GM23338 (cell line): ENCODE results near the gene NCOA7. TPM values are rescaled to one million over a fixed set of nuclear protein-coding genes. Genes with fewer than 3 reads are reported as not detected.

Experiments
- ATAC-seq: fragments of 200-7000 bp; cut with Tn5 transposase; 3 replicates; pipeline ENCODE4 v1.9.1; 2020
- DNase-seq: peaks from one replicate; pipeline ENCODE4 v3.0.0-alpha.2; 2015; ENCODE audit warnings: low spot score
- H2AFZ ChIP-seq: fragments of 200-600 bp; sonication (generic); 2 replicates; pipeline ENCODE4 v1.8.0; 2016; ENCODE audit warnings: antibody characterized with exemption, mild to moderate bottlenecking, moderate library complexity
- H3F3A ChIP-seq: fragments of 200-600 bp; sonication (generic); replicated peaks from 2 replicates; pipeline ENCODE4 v1.8.0; 2017; ENCODE audit warnings: antibody characterized with exemption, mixed run types, low read depth
- H3K27ac ChIP-seq: fragments of 200-600 bp; sonication (generic); 2 replicates; pipeline ENCODE4 v1.6.1; 2016; ENCODE audit warnings: low read depth
- H3K27me3 ChIP-seq: fragments of 200-600 bp; sonication (generic); 2 replicates; pipeline ENCODE4 v1.8.0; 2016; ENCODE audit warnings: mild to moderate bottlenecking, mixed run types, moderate library complexity; ENCODE audit not compliant: insufficient read depth
- H3K36me3 ChIP-seq: fragments of 200-600 bp; sonication (generic); 2 replicates; pipeline ENCODE4 v1.8.0; 2016; ENCODE audit warnings: mild to moderate bottlenecking; ENCODE audit not compliant: insufficient read depth
- H3K4me1 ChIP-seq: fragments of 200-600 bp; sonication (generic); 2 replicates; pipeline ENCODE4 v1.8.0; 2016; ENCODE audit warnings: mild to moderate bottlenecking, moderate library complexity; ENCODE audit not compliant: insufficient read depth
- H3K4me2 ChIP-seq: fragments of 200-600 bp; sonication (generic); 2 replicates; pipeline ENCODE4 v1.7.1; 2017; ENCODE audit warnings: mixed run types
- H3K4me3 ChIP-seq: fragments of 200-600 bp; sonication (generic); 2 replicates; pipeline ENCODE4 v1.6.1; 2016; ENCODE audit warnings: mixed run types
- H3K79me2 ChIP-seq: fragments of 200-600 bp; sonication (generic); replicated peaks from 2 replicates; pipeline ENCODE4 v1.8.0; 2017; ENCODE audit warnings: mild to moderate bottlenecking; ENCODE audit not compliant: insufficient read depth
- H3K9me2 ChIP-seq: fragments of 200-600 bp; sonication (generic); 2 replicates; pipeline ENCODE4 v1.8.0; 2017; ENCODE audit not compliant: insufficient read depth
- H4K20me1 ChIP-seq: fragments of 200-600 bp; sonication (generic); replicated peaks from 2 replicates; pipeline ENCODE4 v1.8.0; 2017; ENCODE audit warnings: mild to moderate bottlenecking; ENCODE audit not compliant: insufficient read depth
- H3K27ac Mint-ChIP-seq: 2 replicates; pipeline ENCODE4 v1.8.0; 2020; ENCODE audit warnings: inconsistent platforms, mild to moderate bottlenecking, moderate library complexity, mixed read lengths
- H3K27me3 Mint-ChIP-seq: 3 replicates; pipeline ENCODE4 v1.8.0; 2022; ENCODE audit warnings: low read depth, mild to moderate bottlenecking, moderate library complexity, mixed read lengths, inconsistent platforms; ENCODE audit not compliant: insufficient read depth, poor library complexity
- H3K36me3 Mint-ChIP-seq: 3 replicates; pipeline ENCODE4 v1.8.0; 2021; ENCODE audit warnings: low read depth, mild to moderate bottlenecking, inconsistent platforms, moderate library complexity, mixed read lengths
- H3K4me1 Mint-ChIP-seq: 3 replicates; pipeline ENCODE4 v1.8.0; 2020; ENCODE audit warnings: mild to moderate bottlenecking, inconsistent platforms, mixed read lengths
- H3K4me3 Mint-ChIP-seq: 3 replicates; pipeline ENCODE4 v1.8.0; 2021; ENCODE audit warnings: moderate library complexity, mild to moderate bottlenecking, inconsistent platforms, mixed read lengths
- H3K9me3 Mint-ChIP-seq: 3 replicates; pipeline ENCODE4 v1.8.0; 2020; ENCODE audit warnings: moderate library complexity, mild to moderate bottlenecking, inconsistent platforms, mixed read lengths
- CREB1 ChIP-seq: fragments of 250-450 bp; sonication (Bioruptor Pico); IDR thresholded peaks from 2 replicates; pipeline ENCODE4 v1.5.0; 2020; ENCODE audit warnings: low read depth, mild to moderate bottlenecking, moderate library complexity
- CTCF ChIP-seq, 2 experiments: fragments of 200-600 bp in 1 of 2; sonication (generic) in 1 of 2; conservative IDR thresholded peaks; 2 replicates each; pipeline versions ENCODE4 v1.5.1 to v1.6.1; 2016 to 2017; ENCODE audit warnings: antibody characterized with exemption in 2 of 2, low read depth in 2 of 2, mild to moderate bottlenecking in 2 of 2, moderate library complexity in 1 of 2
- ETS1 ChIP-seq: IDR thresholded peaks from 2 replicates; pipeline ENCODE4 v1.6.1; 2016; ENCODE audit warnings: antibody characterized with exemption
- EZH2phosphoT487 ChIP-seq: fragments of 200-600 bp; sonication (generic); IDR thresholded peaks from one replicate; pipeline ENCODE4 v1.8.1; 2018; ENCODE audit warnings: antibody characterized with exemption; ENCODE audit not compliant: unreplicated experiment
- JUNB ChIP-seq: IDR thresholded peaks from one replicate; pipeline ENCODE4 v1.6.1; 2016; ENCODE audit warnings: antibody characterized with exemption; ENCODE audit not compliant: unreplicated experiment
- NANOG ChIP-seq: IDR thresholded peaks from 2 replicates; pipeline ENCODE4 v1.6.1; 2016; ENCODE audit warnings: antibody characterized with exemption, borderline replicate concordance
- POLR2AphosphoS5 ChIP-seq: IDR thresholded peaks from 2 replicates; pipeline ENCODE4 v1.6.1; 2016; ENCODE audit warnings: antibody characterized with exemption, low read depth
- REST ChIP-seq: IDR thresholded peaks from one replicate; pipeline ENCODE4 v1.6.1; 2018; ENCODE audit warnings: antibody characterized with exemption; ENCODE audit not compliant: unreplicated experiment
- STAT1 ChIP-seq: IDR thresholded peaks from one replicate; pipeline ENCODE4 v1.6.1; 2016; ENCODE audit warnings: antibody characterized with exemption; ENCODE audit not compliant: unreplicated experiment
- ZNF114 ChIP-seq: fragments of 250-450 bp; sonication (Bioruptor Pico); IDR thresholded peaks from 2 replicates; pipeline ENCODE4 v1.5.0; 2020; ENCODE audit warnings: mild to moderate bottlenecking, moderate library complexity
- ZNF331 ChIP-seq: fragments of 250-450 bp; sonication (Bioruptor Pico); IDR thresholded peaks from 2 replicates; pipeline ENCODE4 v1.5.0; 2020; ENCODE audit warnings: low read depth, mild to moderate bottlenecking, moderate library complexity
- ZNF462 ChIP-seq: fragments of 250-450 bp; sonication (Bioruptor Pico); IDR thresholded peaks from 2 replicates; pipeline ENCODE4 v1.5.0; 2020; ENCODE audit warnings: mild to moderate bottlenecking, moderate library complexity
- polyA plus RNA-seq: library from polyadenylated mRNA; unstranded; fragments of >200 nt; fragmentation: Nextera tagmentation; extraction: Ambion mirVana; gene quantifications from 2 replicates; pipeline ENCODE4 v1.2.1, GENCODE V29; 2016
- total RNA-seq: library from RNA; depleted of rRNA; stranded (reverse); fragments of >200 nt; shearing (Covaris generic); gene quantifications from 2 replicates; pipeline ENCODE4 v1.2.3, GENCODE V29; 2014

NCOA7 gene
- total and polyA plus RNA-seq, 2 experiments from 2014 or later: 9.3 to 15.7 TPM

GRCh38 chr6:125846292-125847024 lies 55.7 kb downstream of the NCOA7 start:
- H3K4me1 Mint-ChIP-seq: peaks cover 6% of the 10 kb centered on the region; the same call in 1 of the 3 replicates

More at GRCh38 chr6:125846292-125847024, 55.7 kb downstream of the NCOA7 start:
- no peak overlapping the region for H3K27ac Mint-ChIP-seq
- no peak overlapping the region for H2AFZ ChIP-seq
- H3K4me3 Mint-ChIP-seq: no peak overlapping the region
- ATAC-seq: no peak
- H3K4me1 ChIP-seq: no peaks in the 10 kb centered on the region
- H3K27me3 Mint-ChIP-seq: no peaks in the 10 kb centered on the region
- no peaks in the 10 kb centered on the region for H3K79me2 ChIP-seq
- H3K9me3 Mint-ChIP-seq: no peaks in the 10 kb centered on the region
- no peaks in the 10 kb centered on the region for H4K20me1 ChIP-seq
- no peaks in the 10 kb centered on the region for H3K36me3 ChIP-seq
- H3K4me2 ChIP-seq: no peak overlapping the region
- no peak overlapping the region for H3K27ac ChIP-seq
- TF ChIP-seq CTCF (conservative IDR thresholded peaks at IDR 0.05; ENCODE audit: low read depth in 2 of 2) (no peak), POLR2AphosphoS5 (no peak), ZNF331 (CRISPR knock-in tag) (no peak), STAT1 (no peak), ZNF462 (CRISPR knock-in tag) (no peak), REST (no peak), NANOG (no peak), EZH2phosphoT487 (no peak), JUNB (no peak), ETS1 (no peak), ZNF114 (no peak), CREB1 (CRISPR knock-in tag) (no peak)
- no peak for DNase-seq
- no peaks in the 10 kb centered on the region for H3K36me3 Mint-ChIP-seq
- no peak overlapping the region for H3K4me3 ChIP-seq
- no peaks in the 10 kb centered on the region for H3K9me2 ChIP-seq
- no peaks in the 10 kb centered on the region for H3F3A ChIP-seq
- no peaks in the 10 kb centered on the region for H3K27me3 ChIP-seq
